ENCODE data around the gene SRSF3. TPM values are rescaled to one million over a fixed set of nuclear protein-coding genes. Genes with fewer than 3 reads are reported as not detected.
A peak's percentile ranks its signal among the peaks of the same experiment; 100 is the strongest.

SRSF3 gene
- total RNA-seq: 100 to 1,000 TPM in 1 of 2 donors, 10 to 100 TPM in 1; 88.5 to 120 TPM

GRCh38 chr6:36594029-36594815 is at the start of gene SRSF3:
Gene SRSF3, plus strand, starts transcription at chr6:36594362. Its CDS starts 2,401 bp downstream, at chr6:36596763.
- ATAC-seq (ENCODE audit: insufficient number of reproducible peaks, low FRiP score, low read depth) (peak; percentile 91), DNase-seq (ENCODE audit: low spot score) (peak; percentile 89)
- Histone ChIP-seq H3K4me1 (ENCODE audit: control insufficient read depth in 1 of 2, low read depth in 2 of 2) (peaks cover 22 to 36% of the 10 kb centered on the region in 2 donors), H3K9me3 (no peaks in the 10 kb centered on the region), H3K4me3 (peak within 1 kb of the TSS; percentile 98), H3K27me3 (replicated peaks; ENCODE audit: insufficient read depth) (no peaks in the 10 kb centered on the region), H3K36me3 (peaks cover 19% of the 10 kb centered on the region), H3K27ac (peak within 1 kb of the TSS; percentile 95 to 99)
- peak; percentile 56 for TF ChIP-seq CTCF (IDR thresholded peaks at IDR 0.05)

GRCh38 chr6:36545767-36546307 is 48.3 kb upstream of the SRSF3 start:
- H3K4me1 ChIP-seq (ENCODE audit: control insufficient read depth in 1 of 2, low read depth in 2 of 2): peaks cover 24 to 32% of the 10 kb centered on the region in 2 donors
- TF ChIP-seq CTCF (IDR thresholded peaks at IDR 0.05): no peak

DNA sequence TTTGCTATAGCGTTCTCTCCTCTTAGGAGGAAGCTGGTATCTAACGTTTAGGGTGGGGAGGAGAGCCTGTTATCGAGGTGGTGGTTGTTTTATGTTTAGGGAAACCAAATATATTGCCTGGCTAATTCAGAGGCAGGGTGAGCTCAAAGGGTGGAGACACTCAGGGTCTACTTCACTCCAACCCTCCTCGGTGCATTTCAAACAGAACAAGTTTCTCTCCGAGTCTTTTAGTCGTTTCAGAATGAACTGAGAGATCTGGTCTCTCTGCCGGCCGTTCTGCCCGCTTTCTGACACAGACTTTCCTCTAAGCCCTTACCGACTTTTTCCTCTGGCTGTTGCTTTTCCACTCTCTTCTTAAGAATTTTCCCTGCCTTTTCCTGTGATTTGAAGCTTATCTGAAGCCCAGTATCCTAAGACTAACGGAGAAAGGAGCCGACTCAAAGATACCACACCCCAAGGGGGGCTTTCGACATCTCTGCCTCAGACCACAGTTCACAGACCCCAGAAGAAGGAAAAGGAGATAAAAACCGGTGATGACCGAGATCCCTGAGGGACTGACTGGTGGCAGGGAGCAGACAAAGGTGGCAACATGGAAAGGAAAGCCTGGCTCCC is 47.7 kb upstream of the SRSF3 start:
- ATAC-seq (ENCODE audit: insufficient number of reproducible peaks, low FRiP score, low read depth) (no peak), DNase-seq (ENCODE audit: low spot score) (no peak)
- Histone ChIP-seq H3K4me3 (peak overlapping the region; percentile 92), H3K36me3 (no peaks in the 10 kb centered on the region), H3K9me3 (no peaks in the 10 kb centered on the region), H3K4me1 (ENCODE audit: control insufficient read depth in 1 of 2, low read depth in 2 of 2) (peaks cover 24 to 32% of the 10 kb centered on the region in 2 donors), H3K27me3 (replicated peaks; ENCODE audit: insufficient read depth) (no peaks in the 10 kb centered on the region), H3K27ac (peak overlapping the region; percentile 92 to 93)
- no peak for TF ChIP-seq CTCF (IDR thresholded peaks at IDR 0.05)

More at GRCh38 chr6:36545767-36546307, 48.3 kb upstream of the SRSF3 start:
- no peaks in the 10 kb centered on the region for H3K9me3 ChIP-seq
- ATAC-seq (ENCODE audit: insufficient number of reproducible peaks, low FRiP score, low read depth): no peak
- H3K4me3 ChIP-seq: peak overlapping the region; percentile 92
- peak overlapping the region; percentile 92 to 93 for H3K27ac ChIP-seq
- H3K36me3 ChIP-seq: no peaks in the 10 kb centered on the region
- DNase-seq (ENCODE audit: low spot score): no peak
- no peaks in the 10 kb centered on the region for H3K27me3 ChIP-seq (replicated peaks; ENCODE audit: insufficient read depth)

- H3K4me1 ChIP-seq (ENCODE audit: control insufficient read depth in 1 of 2, low read depth in 2 of 2): peaks cover 24 to 32% of the 10 kb centered on the region in 2 donors
- H3K4me3 ChIP-seq: peak within 1 kb of the TSS; percentile 92
- no peaks in the 10 kb centered on the region for H3K27me3 ChIP-seq (replicated peaks; ENCODE audit: insufficient read depth)
- DNase-seq (ENCODE audit: low spot score) (peak; percentile 52), ATAC-seq (ENCODE audit: insufficient number of reproducible peaks, low FRiP score, low read depth) (peak; percentile 78)
- no peaks in the 10 kb centered on the region for H3K9me3 ChIP-seq
- H3K36me3 ChIP-seq: no peaks in the 10 kb centered on the region
- peak within 1 kb of the TSS; percentile 92 to 93 for H3K27ac ChIP-seq
- no peak for TF ChIP-seq CTCF (IDR thresholded peaks at IDR 0.05)
Measured at GRCh38 chr6:36546920-36547645, 47.1 kb upstream of the SRSF3 start, which contains the start of gene STK38. Gene STK38, minus strand, starts transcription at chr6:36547479. Its CDS starts 7,277 bp downstream, at chr6:36540202.
